ENCODE measurements around the gene LYZL4. TPM values are rescaled to one million over a fixed set of nuclear protein-coding genes. Genes with fewer than 3 reads are reported as not detected.

LYZL4 gene
- total RNA-seq, 4 donors from 2014 or later, result not detected

DNA sequence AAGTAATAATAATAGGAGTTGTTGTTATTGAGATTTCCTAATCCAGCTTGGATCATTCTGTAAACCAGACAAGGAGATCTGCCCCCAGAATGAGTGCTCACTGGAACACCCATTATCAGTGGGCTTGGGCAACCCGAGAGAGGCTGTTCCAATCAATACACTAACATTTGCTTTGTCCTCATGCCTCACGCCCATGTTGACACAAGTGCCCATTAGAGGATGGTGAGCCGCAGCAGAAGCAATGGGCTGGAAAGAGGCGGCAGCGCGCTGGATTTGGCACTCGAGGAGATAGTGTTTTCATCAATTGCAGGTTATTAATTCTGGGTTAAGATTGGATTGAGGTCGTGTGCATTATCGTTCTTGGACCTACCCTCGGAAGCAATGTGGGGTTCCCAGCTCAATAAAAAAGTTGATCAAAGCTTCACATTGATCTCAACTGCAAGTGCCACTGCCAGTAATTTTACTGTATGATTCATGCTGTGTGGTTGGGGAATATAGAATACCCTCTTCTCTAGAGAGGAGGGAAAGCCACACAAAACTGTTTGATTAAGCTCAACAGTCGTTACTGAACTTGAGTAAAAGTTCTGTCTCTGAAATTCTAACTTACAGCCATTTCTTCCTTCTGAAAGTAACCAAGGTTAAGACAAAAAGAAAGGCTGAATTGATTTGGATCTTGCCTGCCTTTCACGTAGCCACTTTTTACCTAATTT, 15.7 kb downstream of the LYZL4 start:
- ATAC-seq (no peak), DNase-seq (no peak)
- in situ Hi-C loops (cut with MboI; ENCODE audit: low sequenced_read_pairs in 4 of 4), result no loop called here
- Histone ChIP-seq H3K4me1 (no peaks in the 10 kb centered on the region), H3K36me3 (no peaks in the 10 kb centered on the region), H3K27me3 (no peaks in the 10 kb centered on the region), H3K27ac (no peak overlapping the region), H3K9me3 (no peaks in the 10 kb centered on the region), H3K4me3 (no peak overlapping the region)
- intact Hi-C loops (cut with DNase I; ENCODE audit: low total_unique reads), result no loop called here
- no peak for TF ChIP-seq POLR2A (IDR thresholded peaks at IDR 0.05)
- no peak for TF ChIP-seq CTCF (IDR thresholded peaks at IDR 0.05 in 4 of 5, conservative IDR thresholded peaks at IDR 0.05 in 1 of 5)

DNA sequence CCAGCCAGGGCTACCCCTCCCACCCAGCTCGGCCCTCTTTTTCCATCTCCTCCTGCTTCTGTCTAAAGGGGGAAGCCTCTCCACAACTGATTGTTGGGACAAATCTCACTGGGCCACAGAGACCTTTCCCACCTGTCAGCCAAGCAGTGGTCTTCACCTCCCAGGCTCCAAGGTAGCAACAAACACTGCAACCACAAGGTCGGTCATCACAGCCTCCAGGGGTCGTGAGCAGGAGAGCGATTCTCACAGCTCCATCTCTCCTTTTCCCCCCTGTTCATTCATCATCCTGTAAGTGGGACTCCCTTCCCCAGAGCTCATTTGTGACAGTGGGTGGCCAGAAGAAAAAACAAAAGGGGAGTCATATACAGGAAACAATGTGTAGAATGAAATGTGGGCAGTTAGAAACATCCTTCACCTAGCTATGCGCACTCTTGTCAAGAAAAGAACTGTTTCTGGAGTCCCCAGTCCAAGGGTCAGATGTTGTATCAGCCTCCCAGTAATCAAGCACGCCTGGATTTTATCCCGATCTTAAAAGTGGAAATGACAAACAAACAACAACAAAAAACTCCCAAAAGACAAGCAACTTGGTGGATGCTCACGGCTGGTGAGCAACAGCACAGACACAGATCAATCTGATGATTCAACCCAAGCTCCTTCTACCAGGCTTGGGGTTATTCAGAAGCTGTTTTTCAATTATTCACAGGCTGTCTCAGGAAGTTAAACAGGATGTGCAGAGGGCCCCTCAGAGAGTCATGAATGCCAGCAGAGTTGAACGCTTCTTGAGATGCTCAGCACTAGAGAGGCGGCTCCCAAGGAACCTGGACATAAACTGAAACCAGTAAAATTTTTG, 22.4 kb downstream of the LYZL4 start:
- Histone ChIP-seq H3K4me3 (no peak overlapping the region), H3K36me3 (no peaks in the 10 kb centered on the region), H3K9me3 (no peaks in the 10 kb centered on the region), H3K27me3 (no peaks in the 10 kb centered on the region), H3K4me1 (no peaks in the 10 kb centered on the region), H3K27ac (no peak overlapping the region)
- TF ChIP-seq POLR2A (IDR thresholded peaks at IDR 0.05), result no peak
- TF ChIP-seq CTCF (IDR thresholded peaks at IDR 0.05 in 4 of 5, conservative IDR thresholded peaks at IDR 0.05 in 1 of 5), result no peak
- DNase-seq (no peak), ATAC-seq (no peak)
- intact Hi-C loops (cut with DNase I; ENCODE audit: low total_unique reads), result no loop called here
- in situ Hi-C loops (cut with MboI; ENCODE audit: low sequenced_read_pairs in 4 of 4), result no loop called here

- Histone ChIP-seq H3K4me1 (no peaks in the 10 kb centered on the region), H3K4me3 (no peak overlapping the region), H3K36me3 (no peaks in the 10 kb centered on the region), H3K27me3 (no peaks in the 10 kb centered on the region), H3K27ac (no peak overlapping the region), H3K9me3 (no peaks in the 10 kb centered on the region)
- in situ Hi-C loops (cut with MboI; ENCODE audit: low sequenced_read_pairs in 4 of 4), result no loop called here
- DNase-seq, result no peak
- TF ChIP-seq POLR2A (IDR thresholded peaks at IDR 0.05) (no peak), CTCF (IDR thresholded peaks at IDR 0.05 in 4 of 5, conservative IDR thresholded peaks at IDR 0.05 in 1 of 5) (no peak)
- no peak for ATAC-seq
- intact Hi-C loops (cut with DNase I; ENCODE audit: low total_unique reads), result no loop called here
These were observed 28.8 kb downstream of the LYZL4 start for GRCh38 chr3:42381551-42382082.

- in situ Hi-C loops (cut with MboI; ENCODE audit: low sequenced_read_pairs in 4 of 4) (no loop called here), intact Hi-C loops (cut with DNase I; ENCODE audit: low total_unique reads) (no loop called here)
- Histone ChIP-seq H3K27ac (no peak overlapping the region), H3K27me3 (no peaks in the 10 kb centered on the region), H3K4me1 (no peaks in the 10 kb centered on the region), H3K4me3 (no peak overlapping the region), H3K36me3 (no peaks in the 10 kb centered on the region), H3K9me3 (no peaks in the 10 kb centered on the region)
- TF ChIP-seq POLR2A (IDR thresholded peaks at IDR 0.05) (no peak), CTCF (IDR thresholded peaks at IDR 0.05 in 4 of 5, conservative IDR thresholded peaks at IDR 0.05 in 1 of 5) (no peak)
- DNase-seq (no peak), ATAC-seq (no peak)
These were observed 32.7 kb downstream of the LYZL4 start for GRCh38 chr3:42377681-42378080.

Measured in gastrocnemius medialis (tissue), 4 donors.